ENCODE data around the gene TICRR.

The TICRR gene

GRCh38 chr15:89656116-89656815 lies 81.0 kb downstream of the TICRR start:
- no peak for DNase-seq (ENCODE audit: low read depth)

DNA sequence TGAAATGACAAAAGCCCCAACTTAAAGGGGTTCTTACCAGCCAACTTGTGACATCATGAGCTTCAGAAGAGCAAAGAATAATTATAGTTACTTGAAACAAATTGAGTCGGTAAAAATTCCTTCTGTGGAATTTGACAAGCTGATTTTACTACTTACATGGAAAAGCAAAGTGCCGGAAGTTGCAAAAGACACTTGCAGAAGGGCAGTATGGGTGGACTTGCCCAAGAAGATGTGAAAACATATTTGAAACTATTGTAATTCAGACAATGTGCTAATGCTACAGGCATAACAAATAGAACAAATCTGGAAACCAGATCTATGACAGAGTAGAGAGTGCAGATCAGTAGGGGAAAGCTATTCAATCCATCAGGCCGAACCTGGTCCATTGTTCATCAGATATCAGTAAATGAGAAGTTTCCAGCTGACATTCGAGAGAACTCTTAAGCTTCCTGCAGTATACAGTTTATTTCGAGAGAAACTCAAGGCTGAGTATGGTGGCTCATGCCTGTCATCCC lies 82.5 kb downstream of the TICRR start:
- DNase-seq (ENCODE audit: low read depth) = no peak

GRCh38 chr15:89659295-89659694 lies 84.0 kb downstream of the TICRR start:
- no peak for DNase-seq (ENCODE audit: low read depth)

DNA sequence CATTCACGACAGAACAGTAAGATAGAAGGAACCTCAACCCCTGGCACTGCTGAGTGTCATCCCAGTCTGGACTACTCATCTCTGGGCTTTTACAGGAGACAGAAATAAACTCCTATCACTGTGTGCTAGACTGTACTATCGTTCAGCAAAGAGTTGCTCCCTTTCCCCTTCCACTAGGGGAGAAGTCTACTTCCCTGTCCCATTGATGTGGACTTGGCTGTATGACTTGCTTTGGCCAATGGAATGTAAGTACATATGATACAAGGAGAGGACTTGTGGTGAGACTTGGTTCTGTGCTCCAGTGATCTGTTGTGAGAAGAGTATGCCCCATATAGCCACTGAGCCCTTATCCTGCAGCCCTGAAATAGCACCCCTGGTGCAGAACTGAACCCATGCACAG lies 85.3 kb downstream of the TICRR start:
- DNase-seq (ENCODE audit: low read depth) = no peak

GRCh38 chr15:89662893-89663626 lies 87.8 kb downstream of the TICRR start:
- no peak for DNase-seq (ENCODE audit: low read depth)

DNA sequence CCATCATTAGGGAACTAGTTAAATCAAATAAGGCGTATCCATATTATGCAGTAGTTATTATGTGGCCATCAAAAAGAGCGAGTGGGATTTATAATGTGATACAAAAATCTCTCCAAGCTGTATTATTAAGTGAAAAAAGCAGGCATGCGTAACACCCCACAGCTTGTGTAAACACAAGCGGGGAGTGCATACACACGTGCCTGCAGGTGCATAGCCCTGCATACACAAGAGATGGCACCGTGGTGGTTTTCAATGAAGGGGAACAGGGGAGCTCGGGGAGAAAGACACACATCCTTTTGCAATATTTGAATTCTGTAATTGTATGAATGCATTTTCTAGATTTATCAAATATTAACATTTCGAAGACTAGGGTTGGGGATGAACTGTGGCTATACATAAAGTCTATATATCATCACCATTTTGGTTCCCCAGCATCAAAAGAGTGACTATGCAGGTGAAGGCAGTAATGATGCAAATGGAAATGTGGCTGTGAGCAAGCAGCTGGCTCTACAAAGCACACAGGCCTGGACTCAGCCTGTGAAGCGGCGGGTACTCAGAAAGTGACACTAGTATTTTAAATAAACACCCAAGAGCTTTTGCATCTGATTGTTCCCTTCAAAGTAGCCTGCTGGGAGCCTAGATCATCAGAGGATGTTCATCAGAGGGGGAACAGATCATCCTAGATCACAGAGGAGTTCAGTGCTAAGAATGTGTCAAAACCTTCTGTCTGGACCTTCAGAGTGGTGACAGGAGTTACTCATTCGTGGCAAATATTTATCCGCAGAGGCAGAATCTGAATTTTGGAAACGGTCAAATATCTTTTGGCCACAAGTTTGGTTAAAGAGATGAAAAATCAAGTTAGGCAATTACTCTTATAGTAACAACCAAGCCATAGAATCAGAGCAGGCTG lies 89.4 kb downstream of the TICRR start:
- no peak for DNase-seq (ENCODE audit: low read depth)

- DNase-seq (ENCODE audit: low read depth) = no peak
Observed at GRCh38 chr15:89665449-89666181, 90.3 kb downstream of the TICRR start.

- DNase-seq (ENCODE audit: low read depth) = no peak
Observed at GRCh38 chr15:89666184-89666857, 91.1 kb downstream of the TICRR start.

GRCh38 chr15:89666858-89667705 lies 91.8 kb downstream of the TICRR start:
- DNase-seq (ENCODE audit: low read depth) = no peak

DNA sequence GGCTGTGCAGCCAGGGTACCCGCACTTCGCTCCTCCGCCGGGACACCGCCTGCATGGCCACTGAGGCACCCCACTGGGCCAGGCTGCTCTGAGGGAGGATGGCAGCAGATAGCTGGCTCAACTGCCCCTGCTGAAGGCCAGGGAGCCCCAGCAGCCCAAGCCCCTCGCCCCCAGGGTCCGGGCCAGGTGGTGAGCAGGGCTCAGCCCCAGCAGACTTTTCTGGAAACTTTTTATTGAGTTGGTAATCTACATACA lies 92.4 kb downstream of the TICRR start:
- no peak for DNase-seq (ENCODE audit: low read depth)

DNA sequence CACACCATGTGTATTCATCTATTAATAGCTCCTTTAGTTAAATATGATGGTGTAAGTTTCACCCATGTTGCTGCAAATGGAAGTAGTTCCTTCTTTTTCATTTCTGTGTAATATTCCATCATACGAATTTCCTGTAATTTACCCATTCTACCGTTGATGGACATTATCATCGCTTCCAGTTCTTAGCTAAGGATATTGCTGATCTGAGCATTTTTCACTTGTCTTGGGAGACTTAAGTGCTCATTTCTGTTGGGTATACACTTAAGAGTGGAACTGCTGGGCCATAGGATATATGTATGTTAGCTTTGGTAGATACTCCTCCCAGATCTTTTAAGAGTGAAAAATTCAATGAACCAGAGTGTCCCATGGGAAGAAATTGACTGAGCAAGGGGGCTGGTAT lies 92.9 kb downstream of the TICRR start:
- DNase-seq (ENCODE audit: low read depth) = no peak

DNA sequence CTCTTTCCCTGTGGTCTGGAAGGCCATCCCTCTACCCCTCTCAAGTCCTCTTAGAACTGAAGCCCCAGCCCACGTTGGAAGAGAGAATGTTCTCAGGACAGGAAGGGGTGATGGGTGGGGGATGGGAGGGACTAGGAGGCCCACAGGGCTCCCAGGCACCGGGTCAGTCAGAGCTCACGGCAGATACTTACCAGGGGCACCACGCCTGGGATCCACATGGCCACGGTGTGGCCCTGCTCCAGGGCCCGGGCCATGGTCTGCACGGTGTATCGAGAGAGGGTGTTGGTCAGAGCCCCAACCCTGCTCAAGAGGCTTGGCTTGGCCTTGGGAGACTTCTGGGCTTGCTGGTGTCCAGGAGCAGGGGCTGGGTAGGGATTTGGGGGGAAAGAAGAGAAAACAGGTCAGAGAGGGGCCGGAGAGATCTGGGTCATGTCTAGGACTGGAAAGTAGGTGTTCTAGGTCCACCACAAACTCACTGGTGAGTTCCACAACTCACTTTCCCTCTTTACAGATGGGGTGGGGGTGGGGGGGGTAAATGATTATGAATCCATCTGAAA lies 94.1 kb downstream of the TICRR start:
- DNase-seq (ENCODE audit: low read depth) = no peak

- no peak for DNase-seq (ENCODE audit: low read depth)
Observed at GRCh38 chr15:89669941-89670340, 94.7 kb downstream of the TICRR start.

- no peak for DNase-seq (ENCODE audit: low read depth)
Observed at GRCh38 chr15:89670971-89671560, 95.8 kb downstream of the TICRR start.

DNA sequence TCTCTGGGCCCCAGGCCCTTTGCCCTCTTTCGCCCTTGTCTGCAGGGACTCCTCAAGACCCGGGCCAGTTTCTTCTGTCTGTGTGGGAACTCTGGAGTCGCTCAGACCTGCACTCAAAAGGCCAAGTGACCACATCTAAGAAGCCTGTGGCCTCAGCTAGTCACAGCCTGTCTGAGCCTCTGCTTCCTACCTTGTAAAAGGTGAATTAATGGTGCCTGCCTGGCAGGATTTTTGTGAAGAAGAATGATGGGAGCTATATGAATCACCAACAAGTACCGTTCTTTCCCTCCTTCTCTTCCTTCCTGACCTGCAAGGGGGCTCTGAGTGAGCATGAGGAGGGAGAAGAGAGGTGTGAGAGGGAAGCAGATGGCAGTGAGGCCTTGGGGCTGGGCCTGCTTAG lies 96.4 kb downstream of the TICRR start:
- DNase-seq (ENCODE audit: low read depth) = no peak

DNA sequence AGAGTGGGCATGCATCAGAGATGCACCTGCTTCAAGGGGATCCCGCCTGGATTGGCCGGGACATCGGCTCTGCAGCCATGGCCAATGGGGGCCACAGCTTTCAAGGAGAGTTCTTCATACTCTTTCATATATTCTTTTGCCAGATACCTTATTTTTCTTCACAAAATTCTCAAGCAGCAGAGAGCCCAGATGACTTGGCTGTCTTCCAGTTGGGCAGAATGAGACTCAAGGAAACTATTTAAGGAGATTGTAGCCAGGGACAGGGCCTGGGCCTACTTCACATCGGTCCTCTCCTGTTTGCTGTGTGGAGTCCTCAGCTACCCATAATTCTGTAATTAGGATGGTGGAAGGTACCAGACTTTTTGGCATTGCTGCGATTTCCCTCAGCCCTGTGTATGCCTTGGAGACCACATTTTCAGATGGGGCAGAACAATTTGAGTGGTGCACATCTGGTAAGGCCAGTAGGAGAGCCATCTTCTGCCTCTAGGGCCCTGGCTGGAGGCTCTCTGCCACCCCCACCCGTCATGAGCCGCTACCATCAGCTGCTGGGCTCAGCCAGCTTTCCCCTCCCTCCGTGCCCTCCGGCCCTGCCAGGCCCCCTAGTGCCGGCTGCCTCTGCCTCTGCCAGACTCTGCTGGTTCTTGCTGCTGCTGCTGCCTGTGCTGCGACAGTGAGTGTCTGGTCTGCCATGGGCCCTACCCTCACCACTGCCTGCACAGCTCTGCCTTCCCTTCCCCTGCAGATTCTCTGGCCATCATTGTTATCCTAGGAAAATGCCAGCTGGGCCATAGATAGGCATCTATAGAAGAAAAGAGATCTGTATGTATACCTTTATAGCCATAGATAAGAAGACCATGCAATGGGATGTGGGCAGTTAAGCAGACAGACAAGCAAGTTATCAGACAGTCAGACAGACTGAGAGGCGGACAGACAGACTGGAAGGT lies 97.2 kb downstream of the TICRR start:
- no peak for DNase-seq (ENCODE audit: low read depth)

DNA sequence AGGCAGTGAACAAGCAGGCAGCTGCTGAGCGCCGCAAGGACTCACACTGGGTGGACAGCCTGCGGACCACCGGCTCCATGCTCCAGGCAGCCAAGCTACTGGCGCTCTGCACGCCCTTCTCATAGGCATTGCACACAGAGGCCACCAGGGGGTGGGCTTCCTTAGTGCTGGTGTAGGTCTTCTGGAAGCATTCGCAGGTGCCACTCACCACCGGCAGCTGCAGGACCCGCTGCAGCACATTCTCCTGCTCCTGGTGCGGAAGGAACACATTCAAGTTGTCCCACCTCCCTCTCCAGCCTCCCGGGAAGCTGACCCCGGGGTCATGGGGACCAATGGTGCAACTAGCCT lies 97.9 kb downstream of the TICRR start:
- no peak for DNase-seq (ENCODE audit: low read depth)

- DNase-seq (ENCODE audit: low read depth) = no peak
Observed at GRCh38 chr15:89674526-89674925, 99.3 kb downstream of the TICRR start.

DNA sequence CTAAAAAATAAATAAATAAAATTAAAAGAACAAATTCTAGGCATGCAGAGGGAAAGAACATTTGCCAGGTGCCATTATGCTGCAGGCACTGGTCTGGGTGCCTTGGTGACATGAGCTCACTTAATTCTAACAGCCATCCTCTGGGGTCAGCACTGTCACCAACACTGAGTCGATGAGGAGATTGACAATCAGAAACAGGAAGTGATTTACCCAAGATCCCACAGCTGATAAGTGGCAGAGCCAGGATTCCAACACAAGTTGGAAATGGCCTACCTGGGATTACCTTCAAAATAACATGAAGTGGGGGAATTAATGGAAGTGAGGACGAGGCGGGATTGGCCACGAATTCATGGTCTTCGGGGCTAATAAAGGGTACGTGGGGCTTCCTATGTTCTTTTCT lies 100.3 kb downstream of the TICRR start:
- DNase-seq (ENCODE audit: low read depth) = no peak
